Caco-2 (cell line): ENCODE measurements around the gene ARHGEF38. TPM values are rescaled to one million over a fixed set of nuclear protein-coding genes. Genes with fewer than 3 reads are reported as not detected.

Experiments
- BruUV-seq: library from RNA; stranded (reverse); fragments of 400-500 nt; replicated peaks from 2 replicates; lab custom pipeline; 2021; lab: Mats Ljungman, UMichigan
- CTCF ChIA-PET: fragments of 300-600 bp; sonication (Branson Sonifier 250); formaldehyde crosslinking; loops from one replicate; lab custom pipeline; 2022; ENCODE audit warnings: antibody characterized with exemption; lab: Charles Lee
- POLR2A ChIA-PET: fragments of 300-600 bp; sonication (Branson Sonifier 250); formaldehyde crosslinking; loops from one replicate; lab custom pipeline; 2022; ENCODE audit warnings: antibody characterized with exemption; lab: Charles Lee
- DNase-seq, 2 experiments: peaks; one replicate each; pipeline versions ENCODE4 v3.0.0 to v3.0.0-alpha.2; 2020 to 2022
- H3K27me3 ChIP-seq: replicated peaks from 2 replicates; pipeline ENCODE4 v1.6.0; 2011; ENCODE audit warnings: low read length; ENCODE audit not compliant: control insufficient read depth, insufficient read depth
- H3K36me3 ChIP-seq: 2 replicates; pipeline ENCODE4 v1.5.1; 2011; ENCODE audit warnings: low read length; ENCODE audit not compliant: control insufficient read depth, insufficient read depth
- H3K4me1 ChIP-seq: fragments of 250-450 bp; sonication (Bioruptor Pico); 2 replicates; pipeline ENCODE4 v1.5.1; 2020; ENCODE audit warnings: mild to moderate bottlenecking
- H3K4me3 ChIP-seq: 2 replicates; pipeline ENCODE4 v1.5.1; 2011; ENCODE audit warnings: low read depth, mild to moderate bottlenecking, control low read depth, low read length
- H3K9me3 ChIP-seq: fragments of 250-450 bp; sonication (Bioruptor Pico); 2 replicates; pipeline ENCODE4 v1.5.1; 2020; ENCODE audit warnings: mild to moderate bottlenecking, moderate library complexity
- H3K27ac Mint-ChIP-seq: one replicate; pipeline ENCODE4 v1.8.0; 2022; ENCODE audit warnings: mixed read lengths; ENCODE audit not compliant: unreplicated experiment
- H3K27me3 Mint-ChIP-seq: one replicate; pipeline ENCODE4 v1.8.0; 2022; ENCODE audit warnings: mixed read lengths; ENCODE audit not compliant: insufficient read depth, unreplicated experiment
- H3K36me3 Mint-ChIP-seq: one replicate; pipeline ENCODE4 v1.8.0; 2022; ENCODE audit warnings: mild to moderate bottlenecking, mixed read lengths; ENCODE audit not compliant: insufficient read depth, unreplicated experiment
- H3K4me1 Mint-ChIP-seq: one replicate; pipeline ENCODE4 v1.8.0; 2022; ENCODE audit warnings: low read depth, mixed read lengths; ENCODE audit not compliant: unreplicated experiment
- H3K4me3 Mint-ChIP-seq: one replicate; pipeline ENCODE4 v1.8.0; 2022; ENCODE audit warnings: mild to moderate bottlenecking, moderate library complexity, mixed read lengths; ENCODE audit not compliant: unreplicated experiment
- H3K9me3 Mint-ChIP-seq: one replicate; pipeline ENCODE4 v1.8.0; 2022; ENCODE audit warnings: mixed read lengths; ENCODE audit not compliant: unreplicated experiment
- intact Hi-C: fragments of 100-400 bp; cut with micrococcal nuclease; formaldehyde crosslinking; loops from one replicate; pipeline ENCODE4 v1.10.0; 2022; ENCODE audit not compliant: unreplicated experiment
- total RNA-seq: library from RNA; stranded (reverse); gene quantifications from 2 replicates; pipeline ENCODE4 v1.2.3, GENCODE V29; 2022
- TF ChIP-seq, protein P1 (sequence below), 2 experiments: fragments of 200-600 bp in 1 of 2; IDR thresholded peaks; 1 replicate in 1 of 2; 2 replicates in 1 of 2; pipeline versions ENCODE4 v1.5.1 to v1.8.0; 2011 to 2022; ENCODE audit warnings: antibody characterized with exemption in 1 of 2, control low read depth in 1 of 2, inconsistent platforms in 1 of 2, low read depth in 1 of 2, low read length in 1 of 2, mild to moderate bottlenecking in 1 of 2, moderate library complexity in 1 of 2; ENCODE audit not compliant: insufficient read depth in 1 of 2, severe bottlenecking in 1 of 2, unreplicated experiment in 1 of 2

The ARHGEF38 gene
- total RNA-seq, 1 experiment from 2014 or later, result 3.5 TPM

GRCh38 chr4:105587841-105588240 is 35.4 kb downstream of the ARHGEF38 start:
- H3K36me3 ChIP-seq, result no peaks in the 10 kb centered on the region
- ChIA-PET CTCF (no interaction called here), POLR2A (no interaction called here)
- intact Hi-C loops, result loop anchor here (2.0 to 5.0 kb wide), 2 partner anchors 66 to 121 kb away; partner anchors contain the start of genes GSTCD and INTS12
- Mint-ChIP-seq H3K27me3 (no peaks in the 10 kb centered on the region), H3K4me1 (peaks cover 47% of the 10 kb centered on the region), H3K36me3 (no peaks in the 10 kb centered on the region), H3K9me3 (no peaks in the 10 kb centered on the region), H3K4me3 (no peak overlapping the region), H3K27ac (peak overlapping the region; percentile 82)
- TF ChIP-seq, protein P1, sequence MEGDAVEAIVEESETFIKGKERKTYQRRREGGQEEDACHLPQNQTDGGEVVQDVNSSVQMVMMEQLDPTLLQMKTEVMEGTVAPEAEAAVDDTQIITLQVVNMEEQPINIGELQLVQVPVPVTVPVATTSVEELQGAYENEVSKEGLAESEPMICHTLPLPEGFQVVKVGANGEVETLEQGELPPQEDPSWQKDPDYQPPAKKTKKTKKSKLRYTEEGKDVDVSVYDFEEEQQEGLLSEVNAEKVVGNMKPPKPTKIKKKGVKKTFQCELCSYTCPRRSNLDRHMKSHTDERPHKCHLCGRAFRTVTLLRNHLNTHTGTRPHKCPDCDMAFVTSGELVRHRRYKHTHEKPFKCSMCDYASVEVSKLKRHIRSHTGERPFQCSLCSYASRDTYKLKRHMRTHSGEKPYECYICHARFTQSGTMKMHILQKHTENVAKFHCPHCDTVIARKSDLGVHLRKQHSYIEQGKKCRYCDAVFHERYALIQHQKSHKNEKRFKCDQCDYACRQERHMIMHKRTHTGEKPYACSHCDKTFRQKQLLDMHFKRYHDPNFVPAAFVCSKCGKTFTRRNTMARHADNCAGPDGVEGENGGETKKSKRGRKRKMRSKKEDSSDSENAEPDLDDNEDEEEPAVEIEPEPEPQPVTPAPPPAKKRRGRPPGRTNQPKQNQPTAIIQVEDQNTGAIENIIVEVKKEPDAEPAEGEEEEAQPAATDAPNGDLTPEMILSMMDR (IDR thresholded peaks at IDR 0.05; ENCODE audit: insufficient read depth in 1 of 2, low read depth in 1 of 2, low read length in 1 of 2, severe bottlenecking in 1 of 2, unreplicated experiment in 1 of 2), result no peak
- peaks cover 31% of the 10 kb centered on the region for H3K4me1 ChIP-seq
- no peaks in the 10 kb centered on the region for H3K9me3 ChIP-seq
- no peak for DNase-seq
- no TSS peak for BruUV-seq
- H3K27me3 ChIP-seq, result no peaks in the 10 kb centered on the region
- H3K4me3 ChIP-seq, result no peak overlapping the region

DNA sequence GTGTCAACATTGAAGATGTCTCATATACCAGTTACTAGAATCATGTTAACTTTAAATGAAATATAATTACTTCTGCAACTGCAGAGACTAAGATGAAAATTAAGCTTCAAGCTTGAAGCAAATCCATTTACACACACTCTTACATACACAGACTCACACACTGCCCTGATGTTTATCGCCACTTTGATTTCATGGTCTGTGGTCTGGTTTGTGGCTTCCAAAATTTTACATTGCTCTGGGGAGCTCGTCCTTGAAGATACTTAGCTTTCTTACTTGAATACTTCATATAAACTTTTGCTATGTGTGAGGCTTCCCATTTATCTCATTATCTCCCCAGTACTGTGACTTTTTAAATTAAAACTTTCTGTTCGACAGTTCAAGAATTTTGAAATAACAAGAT is 35.8 kb downstream of the ARHGEF38 start:
- TF ChIP-seq, protein P1 (IDR thresholded peaks at IDR 0.05; ENCODE audit: insufficient read depth in 1 of 2, low read depth in 1 of 2, low read length in 1 of 2, severe bottlenecking in 1 of 2, unreplicated experiment in 1 of 2), result no peak

DNA sequence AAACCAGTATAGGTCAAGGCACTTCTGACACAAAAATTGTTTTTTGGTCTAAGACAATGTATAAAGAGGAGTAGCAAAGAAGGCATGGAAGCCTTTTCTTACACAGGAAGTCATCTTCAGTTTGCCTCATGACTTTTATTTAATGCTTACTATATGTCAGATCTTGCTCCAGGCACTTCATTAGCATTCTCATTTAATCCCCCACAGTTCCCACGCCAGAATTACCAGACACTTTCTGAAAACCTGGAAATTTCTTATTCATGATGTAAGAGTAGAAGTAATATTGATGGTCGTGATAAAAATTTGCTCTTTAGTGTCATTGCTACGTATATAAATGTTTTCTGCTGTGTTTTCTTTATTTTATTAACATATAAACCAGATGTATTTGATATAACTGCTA is 39.2 kb downstream of the ARHGEF38 start:
- Histone ChIP-seq H3K9me3 (no peaks in the 10 kb centered on the region), H3K36me3 (no peaks in the 10 kb centered on the region), H3K27me3 (no peaks in the 10 kb centered on the region), H3K4me1 (peaks cover 45% of the 10 kb centered on the region), H3K4me3 (no peak overlapping the region)
- no TSS peak for BruUV-seq
- no peak overlapping the region for H3K4me3 Mint-ChIP-seq
- DNase-seq, result no peak
- POLR2A ChIA-PET, result no interaction called here
- H3K4me1 Mint-ChIP-seq, result peaks cover 45% of the 10 kb centered on the region
- H3K27me3 Mint-ChIP-seq, result no peaks in the 10 kb centered on the region
- TF ChIP-seq, protein P1 (IDR thresholded peaks at IDR 0.05; ENCODE audit: insufficient read depth in 1 of 2, low read depth in 1 of 2, low read length in 1 of 2, severe bottlenecking in 1 of 2, unreplicated experiment in 1 of 2), result no peak
- intact Hi-C loops, result loop anchor here (5.0 kb wide), 1 partner anchor 716 kb away; no protein-coding TSS in a partner anchor
- no peak overlapping the region for H3K27ac Mint-ChIP-seq
- H3K9me3 Mint-ChIP-seq, result no peaks in the 10 kb centered on the region
- CTCF ChIA-PET, result no interaction called here
- H3K36me3 Mint-ChIP-seq, result peaks cover 5% of the 10 kb centered on the region

More for the DNA sequence above, 35.8 kb downstream of the ARHGEF38 start:
- Mint-ChIP-seq H3K9me3 (no peaks in the 10 kb centered on the region), H3K36me3 (no peaks in the 10 kb centered on the region), H3K27ac (peak overlapping the region; percentile 82), H3K27me3 (no peaks in the 10 kb centered on the region), H3K4me3 (no peak overlapping the region), H3K4me1 (peaks cover 44% of the 10 kb centered on the region)
- H3K9me3 ChIP-seq, result no peaks in the 10 kb centered on the region
- ChIA-PET CTCF (no interaction called here), POLR2A (no interaction called here)
- BruUV-seq, result no TSS peak
- intact Hi-C loops, result loop anchor here (5.0 kb wide), 1 partner anchor 66 kb away; no protein-coding TSS in a partner anchor
- peaks cover 33% of the 10 kb centered on the region for H3K4me1 ChIP-seq
- H3K27me3 ChIP-seq, result no peaks in the 10 kb centered on the region
- H3K36me3 ChIP-seq, result no peaks in the 10 kb centered on the region
- DNase-seq, result no peak
- H3K4me3 ChIP-seq, result no peak overlapping the region
